ENCODE results near the gene ZKSCAN5. TPM values are rescaled to one million over a fixed set of nuclear protein-coding genes. Genes with fewer than 3 reads are reported as not detected.
A peak's percentile ranks its signal among the peaks of the same experiment; 100 is the strongest.

ZKSCAN5 gene
- total and polyA plus RNA-seq, 7 donors: 3.0 to 12.5 (median 7.7) TPM

GRCh38 chr7:99505324-99505662, 831 bp downstream of the ZKSCAN5 start:
- H3K27me3 ChIP-seq: no peaks in the 10 kb centered on the region
- DNase-seq: no peak
- intact Hi-C loops (cut with DNase I): loop anchor here (2.0 to 10.0 kb wide), 3 partner anchors 32 to 360 kb away; partner anchors contain the start of genes SMURF1, ZNF655 and ZNF789
- H3K27ac ChIP-seq: peak overlapping the region; percentile 84 to 95 (median 90)
- H3K4me1 ChIP-seq: peaks cover 0 to 45% (median 35%) of the 10 kb centered on the region in 4 donors
- no peaks in the 10 kb centered on the region for H3K36me3 ChIP-seq
- TF ChIP-seq EP300 (IDR thresholded peaks at IDR 0.05): no peak
- TF ChIP-seq POLR2A (IDR thresholded peaks at IDR 0.05): no peak
- no peak for TF ChIP-seq CTCF (IDR thresholded peaks at IDR 0.05)
- no peak for TF ChIP-seq POLR2AphosphoS5 (IDR thresholded peaks at IDR 0.05)
- peak overlapping the region; percentile 59 to 81 (median 65) for H3K4me3 ChIP-seq
- no peaks in the 10 kb centered on the region for H3K9me3 ChIP-seq
- WGBS, 2 donors: 2% methylated on average over 11 of the region's 11 CpGs

- Histone ChIP-seq H3K9me3 (no peaks in the 10 kb centered on the region), H3K4me1 (no peaks in the 10 kb centered on the region), H3K36me3 (peaks cover 4 to 78% (median 28%) of the 10 kb centered on the region in 4 donors), H3K4me3 (no peak overlapping the region), H3K27me3 (no peaks in the 10 kb centered on the region), H3K27ac (no peak overlapping the region)
- 88 to 96% methylated on average over 1 of the region's 1 CpG for WGBS, 2 donors
- intact Hi-C loops (cut with DNase I): no loop called here
- no peak for DNase-seq
- TF ChIP-seq CTCF (IDR thresholded peaks at IDR 0.05) (no peak), POLR2AphosphoS5 (IDR thresholded peaks at IDR 0.05) (no peak), POLR2A (IDR thresholded peaks at IDR 0.05) (no peak), EP300 (IDR thresholded peaks at IDR 0.05) (no peak)
Measured at GRCh38 chr7:99514050-99514449, 9.6 kb downstream of the ZKSCAN5 start.

- Histone ChIP-seq H3K4me1 (no peaks in the 10 kb centered on the region), H3K27me3 (no peaks in the 10 kb centered on the region), H3K9me3 (no peaks in the 10 kb centered on the region), H3K36me3 (peaks cover 4 to 85% (median 16%) of the 10 kb centered on the region in 4 donors), H3K4me3 (no peak overlapping the region), H3K27ac (no peak overlapping the region)
- intact Hi-C loops (cut with DNase I): no loop called here
- TF ChIP-seq EP300 (IDR thresholded peaks at IDR 0.05) (no peak), POLR2A (IDR thresholded peaks at IDR 0.05) (no peak), CTCF (IDR thresholded peaks at IDR 0.05) (no peak), POLR2AphosphoS5 (IDR thresholded peaks at IDR 0.05) (no peak)
- WGBS, 2 donors: 85 to 91% methylated on average over 3 of the region's 3 CpGs
- DNase-seq: no peak
Measured at GRCh38 chr7:99521399-99521798, 16.9 kb downstream of the ZKSCAN5 start.

- no peaks in the 10 kb centered on the region for H3K4me1 ChIP-seq
- peaks cover 0 to 9% (median 4%) of the 10 kb centered on the region in 4 donors for H3K9me3 ChIP-seq
- no peak overlapping the region for H3K4me3 ChIP-seq
- WGBS, 2 donors: 96 to 97% methylated on average over 21 of the region's 21 CpGs
- DNase-seq: no peak
- no peaks in the 10 kb centered on the region for H3K27me3 ChIP-seq
- intact Hi-C loops (cut with DNase I): no loop called here
- TF ChIP-seq CTCF (IDR thresholded peaks at IDR 0.05): no peak
- no peak for TF ChIP-seq POLR2A (IDR thresholded peaks at IDR 0.05)
- TF ChIP-seq POLR2AphosphoS5 (IDR thresholded peaks at IDR 0.05): no peak
- TF ChIP-seq EP300 (IDR thresholded peaks at IDR 0.05): no peak
- peaks cover 8 to 85% (median 36%) of the 10 kb centered on the region in 4 donors for H3K36me3 ChIP-seq
- H3K27ac ChIP-seq: no peak overlapping the region
Measured at GRCh38 chr7:99525713-99526440, 21.4 kb downstream of the ZKSCAN5 start.
